Measurements from ENCODE around the gene CAST.
"Not testable (repeated sequence)": the region's sequence is repeated elsewhere in the genome, so short reads cannot be mapped to it uniquely, and the experiment has no call there.

The CAST gene

GRCh38 chr5:96661855-96662724 lies at the start of gene CAST:
Gene CAST (plus strand): TSS chr5:96662376. CDS start chr5:96662423, 47 bp downstream.
- no peak for TF ChIP-seq CTCF (IDR thresholded peaks at IDR 0.05)
- TF ChIP-seq ZFX (IDR thresholded peaks at IDR 0.05; ENCODE audit: borderline replicate concordance) = no peak
- peak within 1 kb of the TSS; percentile 94 for H3K27ac ChIP-seq

GRCh38 chr5:96614110-96614691 lies 48.0 kb upstream of the CAST start:
- no peak overlapping the region for H3K27ac ChIP-seq
- peak; percentile 69 for TF ChIP-seq CTCF (IDR thresholded peaks at IDR 0.05)
- TF ChIP-seq ZFX (IDR thresholded peaks at IDR 0.05; ENCODE audit: borderline replicate concordance) = no peak

GRCh38 chr5:96615223-96615622 lies 47.0 kb upstream of the CAST start:
- H3K27ac ChIP-seq = no peak overlapping the region
- TF ChIP-seq ZFX (IDR thresholded peaks at IDR 0.05; ENCODE audit: borderline replicate concordance) (no peak), CTCF (IDR thresholded peaks at IDR 0.05) (no peak)

- TF ChIP-seq ZFX (IDR thresholded peaks at IDR 0.05; ENCODE audit: borderline replicate concordance) (no peak), CTCF (IDR thresholded peaks at IDR 0.05) (no peak)
- H3K27ac ChIP-seq = no peak overlapping the region
These were observed 45.4 kb upstream of the CAST start for GRCh38 chr5:96616801-96617200.

- not testable (repeated sequence) for H3K27ac ChIP-seq
These were observed 43.7 kb upstream of the CAST start for GRCh38 chr5:96618311-96619016.

GRCh38 chr5:96619946-96620345 lies 42.2 kb upstream of the CAST start:
- TF ChIP-seq ZFX (IDR thresholded peaks at IDR 0.05; ENCODE audit: borderline replicate concordance) = no peak
- no peak for TF ChIP-seq CTCF (IDR thresholded peaks at IDR 0.05)
- no peak overlapping the region for H3K27ac ChIP-seq

GRCh38 chr5:96624596-96624995 lies 37.6 kb upstream of the CAST start:
- no peak overlapping the region for H3K27ac ChIP-seq

More at GRCh38 chr5:96624596-96624995, 37.6 kb upstream of the CAST start:
- TF ChIP-seq CTCF (IDR thresholded peaks at IDR 0.05) (no peak), ZFX (IDR thresholded peaks at IDR 0.05; ENCODE audit: borderline replicate concordance) (no peak)
